GM12892 (cell line): ENCODE results near the gene CCNQ.

ENCODE experiments used
- POLR2A ChIP-seq: IDR thresholded peaks from 2 replicates; pipeline ENCODE4 v1.6.1; 2011; ENCODE audit warnings: low read depth, low read length, control low read depth
- POLR2AphosphoS5 ChIP-seq: IDR thresholded peaks from 2 replicates; pipeline ENCODE4 v1.6.1; 2011; ENCODE audit warnings: low read depth, low read length, control low read depth
- TAF1 ChIP-seq: IDR thresholded peaks from 2 replicates; pipeline ENCODE4 v1.6.1; 2011; ENCODE audit warnings: low read depth, mild to moderate bottlenecking, control low read depth, low read length, borderline replicate concordance

- no peak for TF ChIP-seq POLR2AphosphoS5
- no peak for TF ChIP-seq POLR2A
- TF ChIP-seq TAF1: no peak
These were observed 1.8 kb downstream of the CCNQ start for GRCh38 chrX:153596981-153597750.
